HG03103 (cell line): ENCODE results near the gene NRG2.

Experiments used
- ATAC-seq: cut with Tn5 transposase; IDR thresholded peaks from one replicate; pipeline ENCODE4 v1.9.1; 2021; ENCODE audit warnings: low read depth; ENCODE audit not compliant: unreplicated experiment

The NRG2 gene

GRCh38 chr5:140041492-140042392 is 1.4 kb downstream of the NRG2 start:
- no peak for ATAC-seq

GRCh38 chr5:140041099-140041491 is 2.0 kb downstream of the NRG2 start:
- no peak for ATAC-seq

- ATAC-seq, result no peak
These were observed 2.7 kb downstream of the NRG2 start for GRCh38 chr5:140040358-140040757.

- ATAC-seq, result no peak
These were observed 3.5 kb downstream of the NRG2 start for GRCh38 chr5:140039561-140039960.

GRCh38 chr5:140038373-140038957 is 4.6 kb downstream of the NRG2 start:
- ATAC-seq, result no peak

GRCh38 chr5:140037012-140037411 is 6.1 kb downstream of the NRG2 start:
- no peak for ATAC-seq

- no peak for ATAC-seq
These were observed 7.2 kb downstream of the NRG2 start for GRCh38 chr5:140035881-140036280.

GRCh38 chr5:140033037-140033760 is 9.9 kb downstream of the NRG2 start:
- no peak for ATAC-seq

- no peak for ATAC-seq
These were observed 10.8 kb downstream of the NRG2 start for GRCh38 chr5:140032296-140032695.

- no peak for ATAC-seq
These were observed 15.3 kb downstream of the NRG2 start for GRCh38 chr5:140027807-140028206.

- no peak for ATAC-seq
These were observed 17.4 kb downstream of the NRG2 start for GRCh38 chr5:140025736-140026135.

- ATAC-seq, result no peak
These were observed 18.2 kb downstream of the NRG2 start for GRCh38 chr5:140024928-140025327.

- no peak for ATAC-seq
These were observed 19.4 kb downstream of the NRG2 start for GRCh38 chr5:140023611-140024191.

- ATAC-seq, result no peak
These were observed 22.4 kb downstream of the NRG2 start for GRCh38 chr5:140020601-140021177.

GRCh38 chr5:140018920-140019644 is 24.0 kb downstream of the NRG2 start:
- ATAC-seq, result no peak

- no peak for ATAC-seq
These were observed 24.6 kb downstream of the NRG2 start for GRCh38 chr5:140018517-140018916.

GRCh38 chr5:140018096-140018481 is 25.0 kb downstream of the NRG2 start:
- ATAC-seq, result no peak

GRCh38 chr5:140017397-140018095 is 25.6 kb downstream of the NRG2 start:
- ATAC-seq, result no peak

- ATAC-seq, result no peak
These were observed 27.4 kb downstream of the NRG2 start for GRCh38 chr5:140015706-140016105.
